GM21717 (cell line): Measurements from ENCODE around the gene KLHDC8A.
"Not testable (repeated sequence)": the region's sequence is repeated elsewhere in the genome, so short reads cannot be mapped to it uniquely, and the experiment has no call there.

ENCODE experiments used
- ATAC-seq: cut with Tn5 transposase; IDR thresholded peaks from one replicate; pipeline ENCODE4 v1.9.1; 2021; ENCODE audit warnings: mild to moderate bottlenecking, moderate library complexity; ENCODE audit not compliant: unreplicated experiment

KLHDC8A gene

DNA sequence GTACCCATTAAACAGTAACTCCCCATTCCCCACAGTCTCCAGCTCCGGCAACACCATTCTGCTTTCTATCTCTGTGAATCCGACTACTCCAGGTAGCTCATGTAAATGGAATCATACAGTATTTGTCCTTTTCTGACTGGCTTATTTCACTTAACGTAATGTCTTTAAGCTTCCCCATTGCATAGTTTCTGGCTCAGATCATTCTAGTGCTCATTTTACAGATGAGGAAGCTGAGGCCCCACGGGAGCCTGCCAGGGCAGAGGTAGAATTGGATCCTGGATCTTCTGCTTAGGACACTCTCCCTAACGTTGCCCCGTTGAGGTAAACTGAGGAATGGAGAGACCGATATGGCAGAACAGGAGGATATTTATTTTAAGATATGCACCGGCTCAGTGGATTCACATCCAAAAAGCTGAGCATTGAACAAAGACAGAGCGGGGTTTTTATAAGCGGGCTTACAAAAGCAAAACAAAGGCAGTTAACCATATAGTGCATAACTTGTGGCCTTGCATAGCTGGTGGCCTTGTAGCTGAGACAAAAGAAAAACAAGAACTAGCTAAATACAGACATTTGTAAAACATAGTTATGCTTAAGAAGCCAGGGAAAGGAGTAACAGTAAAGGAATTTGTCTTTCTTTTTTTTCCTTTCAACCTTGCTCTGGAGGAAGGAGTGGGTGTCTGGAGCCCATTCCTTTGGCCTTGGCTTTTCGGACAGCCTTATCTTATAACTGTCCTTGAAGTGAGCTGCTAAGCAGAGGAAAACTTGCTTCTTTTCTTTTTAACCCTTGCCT is 15.3 kb upstream of the KLHDC8A start:
- ATAC-seq, result no peak

DNA sequence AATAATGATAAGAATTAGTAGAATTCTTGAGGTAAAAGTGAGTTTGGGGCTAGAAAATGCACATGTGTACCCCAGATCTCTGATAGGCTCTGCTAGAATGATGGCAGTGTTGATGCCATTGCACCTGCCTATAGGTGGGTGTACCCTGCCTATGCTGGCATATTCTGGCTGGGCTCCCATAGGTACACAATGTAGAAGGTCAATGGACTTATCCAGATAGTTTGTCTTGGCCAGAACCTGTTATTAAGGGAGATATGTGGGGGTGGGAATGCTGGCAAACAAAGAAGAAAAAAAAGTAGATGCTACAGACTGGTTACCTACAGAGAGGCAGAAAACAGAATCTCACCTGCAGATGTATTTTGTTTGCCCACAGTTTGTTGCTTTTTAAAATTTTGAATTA is 14.1 kb upstream of the KLHDC8A start:
- no peak for ATAC-seq

DNA sequence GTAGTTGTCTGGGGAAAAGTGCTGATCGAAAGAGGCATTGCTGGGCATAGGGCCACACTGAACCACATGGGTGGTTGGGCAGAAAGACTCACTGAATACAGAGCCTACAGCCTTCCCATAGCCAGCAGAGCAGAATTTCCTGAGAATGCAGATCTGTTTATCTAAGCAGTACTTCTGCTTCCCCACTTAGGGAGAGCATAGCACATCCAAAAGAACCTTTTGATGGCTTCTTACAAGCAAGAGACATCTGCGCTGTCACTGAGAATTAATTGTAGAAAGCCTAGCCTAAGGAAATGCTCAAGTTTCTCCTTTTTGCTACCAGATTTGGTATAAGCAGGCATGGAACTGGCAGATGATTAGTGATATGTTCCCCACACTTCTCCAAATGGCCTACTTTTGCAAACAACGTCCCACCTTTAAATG is 13.0 kb upstream of the KLHDC8A start:
- ATAC-seq, result no peak

DNA sequence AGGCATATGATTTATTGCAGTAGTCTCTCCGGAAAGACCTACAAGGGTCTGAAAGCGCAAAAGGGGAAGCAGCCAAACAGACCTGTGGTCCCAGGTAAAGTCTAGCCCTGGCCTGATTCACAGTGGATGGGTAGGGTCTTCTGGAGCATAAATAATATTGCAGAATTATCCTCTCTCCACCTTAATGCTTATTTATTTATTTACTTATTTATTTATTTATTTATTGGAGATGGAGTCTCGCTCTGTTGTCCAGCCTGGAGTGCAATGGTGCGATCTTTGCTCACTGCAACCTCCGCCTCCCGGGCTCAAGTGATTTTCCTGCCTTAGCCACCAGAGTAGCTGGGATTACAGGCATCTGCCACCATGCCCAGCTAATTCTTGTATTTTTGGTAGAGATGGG is 11.8 kb upstream of the KLHDC8A start:
- no peak for ATAC-seq

DNA sequence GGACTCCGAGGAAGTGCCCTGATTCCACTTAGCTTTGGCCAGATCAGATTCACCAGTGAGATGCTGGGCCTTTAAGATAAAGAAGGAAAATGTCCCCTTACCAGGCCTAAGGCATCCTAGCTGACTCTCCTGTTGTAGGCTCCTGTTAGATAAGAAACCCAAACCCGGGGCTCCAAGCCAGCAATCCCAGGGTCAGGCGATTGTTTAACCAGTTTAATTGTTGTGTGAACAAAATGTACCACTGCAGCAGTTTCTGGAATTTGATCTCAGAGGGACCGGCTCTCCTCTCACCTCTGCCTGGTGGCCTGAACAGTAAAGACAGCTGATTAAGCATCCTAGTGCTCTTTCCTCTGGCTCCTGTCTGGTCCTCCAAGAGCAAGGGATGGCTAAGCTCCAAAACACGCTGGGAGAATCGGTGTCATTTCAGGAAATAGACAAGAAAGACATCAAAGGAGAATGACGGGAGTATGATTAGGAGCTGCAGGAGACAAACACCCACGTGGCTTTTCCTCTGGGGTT is 9.3 kb upstream of the KLHDC8A start:
- ATAC-seq, result no peak

DNA sequence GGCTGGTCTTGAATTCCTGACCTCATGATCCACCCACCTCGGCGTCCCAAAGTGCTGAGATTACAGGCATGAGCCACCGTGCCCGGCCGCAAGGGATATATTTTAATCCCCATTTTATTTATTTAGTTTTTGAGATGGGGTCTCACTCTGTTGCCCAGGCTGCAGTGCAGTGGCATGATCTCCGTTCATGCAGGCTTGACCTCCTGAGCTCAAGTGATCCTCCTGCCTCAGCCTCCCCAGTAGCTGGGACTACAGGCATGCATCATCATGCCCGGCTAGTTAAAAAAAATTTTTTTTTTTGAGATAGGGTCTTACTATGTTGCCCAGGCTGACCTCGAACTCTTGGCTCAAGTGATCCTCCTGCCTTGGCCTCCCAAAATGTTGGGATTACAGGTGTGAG is 8.4 kb upstream of the KLHDC8A start:
- ATAC-seq, result not testable (repeated sequence)

DNA sequence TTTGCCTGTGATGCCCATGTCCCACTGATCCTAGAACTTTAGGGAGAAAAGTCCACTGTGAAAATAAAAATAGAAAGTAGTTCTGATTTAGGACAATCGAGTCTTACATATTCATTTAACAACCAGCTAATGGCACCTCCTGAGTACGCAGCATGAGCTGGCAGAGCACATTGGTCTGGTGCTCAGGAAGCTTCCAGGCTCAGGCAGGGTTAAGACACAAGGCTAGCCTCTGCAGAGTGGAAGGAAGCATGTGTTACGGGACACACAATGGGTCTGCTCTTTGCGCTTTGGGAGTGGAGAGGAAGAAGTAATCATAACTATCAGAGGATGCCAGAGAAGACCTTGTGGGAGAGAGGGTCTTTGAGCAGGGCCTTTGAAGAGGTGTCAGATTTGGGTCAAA is 4.2 kb upstream of the KLHDC8A start:
- no peak for ATAC-seq

DNA sequence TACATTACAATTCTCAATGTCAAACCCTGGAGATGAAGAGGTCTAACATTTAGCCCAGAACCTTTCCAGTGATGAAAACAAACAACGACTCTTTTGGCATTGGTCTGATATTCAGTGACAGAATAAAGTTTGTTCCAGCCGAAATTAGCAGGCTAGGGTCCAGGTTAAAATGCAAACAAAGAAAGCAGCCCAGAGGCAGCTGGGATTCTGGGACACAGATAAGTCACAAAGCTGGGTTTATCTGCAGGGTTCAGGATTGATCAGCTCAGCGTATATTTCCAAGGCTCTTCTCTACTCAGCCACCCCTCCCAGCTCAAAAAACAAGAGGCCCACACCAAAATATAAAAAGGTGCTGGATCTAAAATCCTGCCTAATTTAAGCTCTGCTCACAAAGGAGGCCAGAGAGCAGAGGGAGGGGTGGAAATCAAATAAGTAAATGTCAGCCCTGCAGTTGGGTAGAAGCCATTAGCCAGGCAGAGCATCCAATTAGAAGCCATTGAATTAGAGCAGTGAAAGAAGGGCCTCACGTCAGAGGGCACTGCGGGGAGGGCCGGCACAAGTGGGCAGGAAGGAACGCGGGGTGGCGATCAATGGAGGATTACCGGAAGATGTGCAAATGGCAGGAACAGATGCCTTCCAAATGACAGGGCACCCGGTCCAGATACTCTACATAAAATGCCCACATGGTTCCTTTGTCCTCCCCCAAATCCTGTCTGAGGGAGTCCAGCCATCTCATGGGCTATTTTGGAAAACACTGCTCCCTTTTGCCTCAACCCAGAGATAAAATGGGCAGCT is 3.2 kb upstream of the KLHDC8A start:
- ATAC-seq, result no peak

DNA sequence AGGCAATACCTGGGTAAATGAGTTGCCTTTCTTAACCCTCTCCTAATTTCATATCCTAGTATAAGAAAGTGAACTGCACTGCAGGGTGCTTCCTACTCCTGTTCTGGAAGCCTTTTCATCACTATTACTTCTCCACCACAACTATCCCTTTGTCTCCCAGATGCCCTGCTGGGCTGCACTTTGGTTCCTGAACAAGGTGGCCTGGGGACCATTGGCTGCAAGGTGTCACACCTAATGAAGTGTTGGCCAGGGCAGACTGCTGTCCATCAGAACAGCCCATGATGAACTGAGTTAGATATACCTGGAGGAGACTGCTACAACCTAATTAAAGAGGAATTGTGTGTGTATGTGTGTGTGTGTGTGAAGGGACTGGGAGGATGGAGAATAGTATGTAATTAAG is 1.9 kb upstream of the KLHDC8A start:
- ATAC-seq, result no peak

DNA sequence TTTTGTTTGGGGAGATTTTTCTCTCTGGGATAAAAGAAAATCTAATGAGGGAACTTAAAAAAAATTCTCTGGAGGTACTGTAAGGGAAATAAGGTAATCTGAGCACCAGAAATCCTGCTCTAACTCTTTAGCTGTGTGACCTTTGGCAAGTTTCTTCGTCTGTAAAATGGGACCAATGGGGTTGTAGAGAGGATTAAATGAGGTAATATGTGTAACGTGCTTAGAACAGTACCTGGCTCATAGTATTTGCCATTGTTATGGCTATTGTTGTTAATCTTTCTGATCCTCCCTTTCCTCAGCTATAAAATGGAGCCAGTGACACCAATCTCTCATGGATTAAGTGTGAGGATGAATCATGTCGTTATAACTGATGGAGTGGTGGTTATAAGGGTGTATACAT is 845 bp upstream of the KLHDC8A start:
- no peak for ATAC-seq

DNA sequence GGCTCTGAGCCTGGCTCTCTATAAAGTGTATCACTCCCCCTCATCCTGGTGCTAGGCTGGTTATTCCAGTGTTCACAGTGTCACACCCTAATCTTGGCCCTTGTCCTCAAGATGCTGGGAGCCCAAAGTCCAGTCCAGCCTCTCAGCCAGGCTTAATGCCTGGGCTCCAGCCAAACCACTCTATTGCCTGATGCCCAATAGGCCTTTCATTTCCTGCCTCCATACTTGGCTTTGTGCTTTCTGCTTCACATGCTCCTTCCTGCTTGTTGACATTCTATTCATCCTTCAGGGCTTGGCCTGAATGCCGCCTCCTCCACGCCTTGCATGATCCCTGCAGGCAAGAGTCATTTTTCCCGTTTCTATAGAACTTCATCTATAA is 1.7 kb downstream of the KLHDC8A start:
- no peak for ATAC-seq

DNA sequence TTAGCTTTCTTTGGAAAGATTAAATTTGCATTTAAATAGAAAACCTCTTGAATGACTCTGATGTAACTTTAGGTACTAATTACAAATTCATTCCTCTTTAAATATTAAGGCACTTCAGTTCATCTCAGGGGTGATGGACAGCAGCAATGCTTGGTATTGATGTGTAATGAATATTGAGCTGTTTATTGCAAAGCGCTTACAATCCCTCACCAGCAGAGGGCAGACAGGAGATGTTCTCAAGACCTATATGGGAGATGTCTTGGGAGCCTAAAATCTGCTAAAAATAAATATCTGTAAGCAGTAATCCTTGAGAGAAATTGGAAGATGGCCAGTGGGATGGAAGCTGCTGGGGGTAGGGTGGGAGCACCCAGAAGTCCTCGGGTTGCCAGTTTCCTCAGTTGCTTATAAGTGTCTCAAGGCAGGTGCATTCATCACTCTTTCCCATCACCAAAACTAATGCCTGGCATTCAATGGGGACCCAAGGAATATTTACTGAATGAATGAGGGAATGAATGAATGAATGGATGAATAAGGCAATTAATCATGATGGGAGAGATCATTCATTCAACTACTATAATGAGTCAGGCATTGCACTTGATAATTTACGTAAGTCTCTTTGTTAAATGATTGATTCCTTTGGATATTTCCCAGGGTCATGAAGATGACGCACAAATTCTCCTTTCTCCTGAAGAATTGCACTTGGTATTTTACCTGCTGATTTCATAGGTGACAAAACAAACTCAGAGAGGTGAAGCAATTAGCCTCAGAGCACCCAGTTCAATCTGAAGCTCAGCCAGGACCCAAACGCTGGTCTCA is 2.3 kb downstream of the KLHDC8A start:
- no peak for ATAC-seq

DNA sequence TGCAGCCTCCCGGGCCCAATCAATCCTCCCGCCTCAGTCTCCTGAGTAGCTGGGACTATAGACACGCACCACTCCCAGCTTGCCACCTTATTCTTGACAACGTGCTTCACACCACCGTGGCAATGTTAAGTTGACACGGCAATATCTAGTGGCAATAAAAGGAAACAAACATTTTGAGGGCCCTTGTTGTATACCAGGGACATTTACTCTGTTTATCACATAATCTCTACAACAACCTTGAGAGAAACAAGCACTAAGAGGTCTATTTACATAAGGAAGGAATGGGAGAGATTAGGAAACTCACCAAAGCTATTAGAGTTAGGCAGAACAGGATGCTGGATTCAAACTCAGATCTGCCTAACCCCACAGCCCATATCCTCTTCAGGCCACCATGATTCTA is 3.1 kb downstream of the KLHDC8A start:
- no peak for ATAC-seq

DNA sequence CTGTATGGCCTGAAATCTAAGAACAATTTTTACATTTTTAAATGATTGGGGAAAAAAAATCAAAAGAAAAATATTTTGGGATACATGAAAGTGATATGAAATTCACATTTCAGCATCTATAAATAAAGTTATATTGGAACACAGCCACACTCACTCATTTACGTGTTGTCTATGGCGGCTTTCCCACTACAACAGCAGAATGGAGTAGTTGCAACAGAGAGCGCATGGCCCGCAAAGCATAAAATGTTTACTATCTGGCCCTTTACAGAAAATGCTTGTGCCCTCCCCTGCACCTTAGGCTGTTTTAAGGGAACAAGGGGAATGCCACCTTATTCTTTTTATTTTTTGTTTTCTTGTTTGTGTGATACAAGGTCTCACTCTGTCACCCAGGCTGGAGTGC is 3.5 kb downstream of the KLHDC8A start:
- ATAC-seq, result no peak

DNA sequence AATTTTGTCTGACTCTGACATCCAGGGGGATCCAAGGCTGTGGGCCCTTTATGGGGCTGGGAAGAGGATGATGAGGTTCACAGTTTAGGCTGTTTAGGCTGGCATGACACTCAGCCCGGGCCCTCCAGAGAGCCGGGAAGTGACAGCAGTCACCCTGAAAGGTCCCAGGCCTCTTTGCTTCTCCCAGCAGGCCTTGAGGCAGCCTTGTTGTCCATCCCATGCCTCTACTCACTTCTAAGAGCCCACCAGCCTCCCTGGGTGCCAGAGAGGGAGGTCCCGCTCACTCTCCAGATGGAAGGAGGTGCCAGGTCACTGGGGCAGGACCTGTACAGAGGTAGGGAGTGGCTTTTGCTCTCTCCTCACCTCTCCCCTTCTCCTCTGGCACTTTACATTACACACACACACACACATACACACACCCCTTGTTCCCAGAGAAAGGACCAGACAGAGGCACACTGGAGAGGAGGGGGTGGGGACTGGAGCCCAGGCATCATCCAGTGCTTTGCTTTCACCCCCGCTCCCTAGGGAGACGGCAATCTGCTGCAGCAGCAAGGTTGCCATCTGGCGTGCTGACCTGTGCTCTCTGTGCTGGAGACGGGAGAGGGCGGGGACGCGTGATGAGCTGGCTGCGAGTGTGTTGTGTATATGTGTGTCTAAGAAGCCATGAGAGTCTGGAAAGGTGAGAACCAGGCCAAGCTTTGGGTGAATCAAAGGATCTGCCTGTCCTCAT is 4.6 kb downstream of the KLHDC8A start:
- no peak for ATAC-seq

DNA sequence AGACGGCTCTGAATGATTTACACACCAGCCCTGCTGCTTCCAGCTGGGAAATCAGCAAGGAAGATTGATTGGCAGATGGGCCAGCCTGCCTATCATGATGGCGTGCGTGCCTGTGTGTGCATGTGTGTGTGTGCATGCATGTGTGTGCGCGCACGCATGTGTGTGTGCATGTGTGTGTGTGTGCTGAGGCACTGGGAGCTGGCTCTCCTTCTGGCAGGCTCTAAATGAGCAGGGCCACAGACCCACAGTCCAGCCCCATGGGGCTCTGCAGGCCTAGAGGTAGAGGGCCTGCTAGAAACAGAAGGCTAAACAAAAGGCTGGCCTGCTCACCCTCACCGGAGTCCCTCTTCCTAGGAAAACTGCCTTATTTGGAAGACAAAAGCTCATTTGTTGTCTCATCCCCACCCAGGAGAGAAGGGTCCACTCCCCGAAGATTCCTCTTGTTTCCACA is 6.0 kb downstream of the KLHDC8A start:
- ATAC-seq, result no peak

DNA sequence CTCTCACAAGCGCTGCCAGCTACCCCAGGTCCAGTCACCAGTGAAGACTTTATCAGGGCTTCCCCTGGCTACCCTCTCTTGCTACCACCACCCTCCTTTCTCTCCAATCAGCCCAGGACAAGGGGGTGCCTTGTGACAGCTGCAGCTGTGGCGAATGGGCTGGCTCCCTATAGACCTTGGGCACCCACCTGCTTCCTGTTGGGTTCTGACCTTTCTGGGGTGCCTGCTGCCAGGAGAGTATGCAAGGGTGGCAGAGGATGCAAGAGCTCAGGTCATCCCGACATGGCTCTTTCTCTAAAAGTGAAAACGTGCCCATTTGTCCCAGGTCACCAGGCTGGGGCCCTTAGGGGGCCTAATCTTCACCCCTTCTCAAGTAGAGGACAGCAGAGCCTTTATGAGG is 6.6 kb downstream of the KLHDC8A start:
- no peak for ATAC-seq

DNA sequence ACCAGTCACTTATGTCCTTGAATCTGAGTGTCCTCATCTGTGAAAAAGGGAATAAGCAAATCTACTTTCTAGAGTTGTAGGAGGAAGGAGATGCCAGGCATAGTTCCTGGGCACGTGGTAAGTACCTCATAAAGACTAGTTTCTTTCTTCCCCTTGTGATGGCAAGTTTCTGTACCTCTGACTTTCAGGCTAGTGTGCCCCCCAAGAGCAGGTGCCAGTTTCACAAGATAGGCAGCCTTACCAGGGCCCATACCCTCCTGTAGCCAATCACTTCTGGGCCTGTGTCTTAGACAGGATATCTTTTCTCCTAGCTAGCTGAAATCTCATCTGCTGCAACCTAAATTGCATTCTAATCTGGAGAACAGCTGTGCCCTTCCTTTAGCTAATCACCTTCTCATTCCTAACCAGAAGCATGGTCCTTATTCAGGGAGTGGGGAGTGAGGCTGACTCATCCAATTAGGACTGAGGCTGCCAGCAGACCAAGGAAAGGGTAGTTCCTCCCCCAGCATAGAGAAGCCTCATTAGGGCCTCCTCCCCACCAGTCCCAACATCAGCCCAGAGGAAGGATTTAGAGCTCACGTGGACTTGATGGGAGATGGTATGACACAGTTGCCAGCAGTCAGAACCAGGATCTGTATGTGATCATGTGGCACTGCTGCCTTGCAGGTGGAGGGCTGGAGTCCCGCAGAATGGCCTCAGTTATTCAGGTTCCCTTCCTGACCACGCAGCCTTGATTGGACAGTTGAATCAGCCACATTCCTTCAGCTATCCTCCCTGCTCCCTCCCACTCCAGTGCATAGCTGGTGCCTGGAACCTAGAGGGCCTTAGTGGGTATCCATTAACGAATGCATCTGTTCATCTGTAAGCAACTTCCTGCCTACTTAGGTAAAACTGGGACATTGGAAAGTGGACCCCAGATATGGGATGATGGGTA is 7.9 kb downstream of the KLHDC8A start:
- no peak for ATAC-seq

DNA sequence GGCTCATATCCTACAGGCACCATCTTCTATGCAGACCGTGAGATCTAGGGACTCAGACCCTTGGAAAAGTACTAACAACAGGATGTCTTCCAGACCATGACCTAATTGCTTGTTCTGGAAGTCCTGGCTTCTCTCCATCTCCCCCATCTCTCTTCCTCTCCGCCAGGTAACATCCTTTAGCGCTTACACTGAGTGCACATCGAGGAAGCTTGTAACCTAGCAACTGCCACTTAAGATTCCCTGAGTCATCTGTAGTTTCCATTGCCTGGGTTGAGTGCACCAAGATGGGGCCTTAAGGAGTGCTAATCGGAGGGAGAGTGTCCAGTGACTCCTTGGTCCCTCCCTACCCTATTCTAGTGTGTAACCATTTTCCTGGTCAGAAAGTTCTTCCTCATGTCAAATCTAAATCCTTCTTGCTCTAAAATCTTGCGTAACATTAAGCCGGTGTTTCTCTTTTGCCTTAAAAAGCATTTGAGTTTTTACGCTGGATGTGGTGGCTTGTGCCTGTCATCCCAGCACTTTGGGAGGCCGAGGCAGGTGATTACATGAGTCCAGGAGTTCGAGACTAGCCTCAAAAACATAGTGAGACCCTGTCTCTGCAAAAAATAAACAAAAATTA is 9.7 kb downstream of the KLHDC8A start:
- no peak for ATAC-seq
